H4 (cell line): ENCODE measurements around the gene MBOAT2. TPM values are rescaled to one million over a fixed set of nuclear protein-coding genes. Genes with fewer than 3 reads are reported as not detected.
A peak's percentile ranks its signal among the peaks of the same experiment; 100 is the strongest.
"Not testable (repeated sequence)": the region's sequence is repeated elsewhere in the genome, so short reads cannot be mapped to it uniquely, and the experiment has no call there.

Experiments
- DNase-seq: peaks from one replicate; pipeline ENCODE4 v3.0.0-alpha.2; 2015; ENCODE audit warnings: low spot score
- total RNA-seq: library from RNA; depleted of rRNA; stranded (reverse); fragments of >200 nt; shearing (Covaris generic); gene quantifications from 2 replicates; pipeline ENCODE4 v1.2.3, GENCODE V29; 2014; rRNA removed

MBOAT2 gene, protein sequence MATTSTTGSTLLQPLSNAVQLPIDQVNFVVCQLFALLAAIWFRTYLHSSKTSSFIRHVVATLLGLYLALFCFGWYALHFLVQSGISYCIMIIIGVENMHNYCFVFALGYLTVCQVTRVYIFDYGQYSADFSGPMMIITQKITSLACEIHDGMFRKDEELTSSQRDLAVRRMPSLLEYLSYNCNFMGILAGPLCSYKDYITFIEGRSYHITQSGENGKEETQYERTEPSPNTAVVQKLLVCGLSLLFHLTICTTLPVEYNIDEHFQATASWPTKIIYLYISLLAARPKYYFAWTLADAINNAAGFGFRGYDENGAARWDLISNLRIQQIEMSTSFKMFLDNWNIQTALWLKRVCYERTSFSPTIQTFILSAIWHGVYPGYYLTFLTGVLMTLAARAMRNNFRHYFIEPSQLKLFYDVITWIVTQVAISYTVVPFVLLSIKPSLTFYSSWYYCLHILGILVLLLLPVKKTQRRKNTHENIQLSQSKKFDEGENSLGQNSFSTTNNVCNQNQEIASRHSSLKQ
- 21.3 and 26.9 TPM in 2 replicates for total RNA-seq

DNA sequence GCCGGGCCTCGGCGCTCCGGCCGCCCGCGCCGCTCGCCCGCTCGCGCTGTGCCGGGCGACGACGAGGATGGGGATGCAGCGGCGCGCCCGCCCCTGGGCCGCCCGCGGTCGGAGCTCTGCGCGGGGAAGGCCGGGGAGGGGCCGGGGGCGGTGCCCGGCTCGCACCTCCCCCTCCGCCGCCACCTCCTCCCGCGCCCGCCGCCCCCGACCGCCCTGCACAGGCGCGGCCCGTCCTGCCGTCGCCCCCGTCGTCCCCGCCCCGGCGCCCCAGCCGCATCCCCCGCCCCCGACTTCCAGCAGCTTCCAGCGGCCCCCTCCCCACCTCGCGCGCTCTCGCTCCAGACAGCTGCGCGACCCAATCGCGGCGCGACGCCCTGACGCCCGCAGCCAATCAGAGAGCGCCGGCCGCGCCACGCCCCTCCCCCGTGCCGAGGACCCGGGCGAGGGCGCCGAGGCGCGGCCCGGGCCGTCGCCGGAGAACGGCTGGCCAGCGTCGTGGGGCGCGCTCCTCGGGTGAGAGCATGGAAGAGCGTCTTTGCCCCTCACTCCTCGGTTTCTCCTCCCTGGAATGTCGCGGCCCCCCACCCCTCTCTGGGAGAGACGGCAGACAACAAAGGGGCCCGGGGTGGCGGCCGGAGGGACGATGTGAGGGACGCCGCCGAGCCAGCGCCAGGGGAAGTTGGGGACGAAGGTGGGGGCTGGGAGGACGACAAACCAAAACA is at the start of gene MBOAT2:
Gene MBOAT2 (minus strand): TSS at position 69 of the 722 bp plus-strand sequence. CDS start 70 bp downstream, outside the sequence.
- peak; percentile 81 for DNase-seq

DNA sequence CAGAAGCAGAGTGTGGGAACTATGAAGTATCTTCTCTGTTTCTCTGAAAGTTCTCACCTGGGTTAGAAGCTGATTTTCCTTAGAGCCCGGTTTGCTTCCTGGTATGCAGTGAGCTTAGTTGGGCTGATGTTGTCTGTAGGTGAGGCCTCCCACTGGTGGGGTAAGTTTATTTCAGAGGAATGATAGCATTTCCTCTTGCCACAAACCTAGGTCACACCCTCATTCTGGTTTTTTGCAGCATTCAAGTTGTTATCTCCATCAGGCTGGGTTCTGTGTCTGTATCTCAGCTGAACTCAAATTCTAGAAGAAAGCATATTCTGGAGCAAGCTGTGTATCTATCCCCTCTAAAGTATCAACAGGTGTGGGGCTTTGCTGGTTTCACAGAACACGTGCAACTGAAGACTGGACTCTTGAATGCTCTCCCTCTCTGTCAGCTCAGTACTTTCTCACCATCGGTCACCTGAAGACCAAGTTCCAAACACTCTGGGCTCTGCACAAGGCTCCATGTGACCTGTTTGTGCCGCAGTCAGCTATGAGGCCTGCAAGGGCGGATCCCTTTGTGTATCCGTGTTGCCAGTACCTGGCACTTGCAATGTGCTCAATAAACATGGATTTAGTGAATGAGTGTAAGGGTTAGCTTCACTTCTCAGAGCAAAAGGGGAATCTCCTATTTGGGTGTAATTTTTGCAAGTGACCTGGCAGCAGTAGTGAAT is 49.5 kb upstream of the MBOAT2 start:
- DNase-seq = no peak

DNA sequence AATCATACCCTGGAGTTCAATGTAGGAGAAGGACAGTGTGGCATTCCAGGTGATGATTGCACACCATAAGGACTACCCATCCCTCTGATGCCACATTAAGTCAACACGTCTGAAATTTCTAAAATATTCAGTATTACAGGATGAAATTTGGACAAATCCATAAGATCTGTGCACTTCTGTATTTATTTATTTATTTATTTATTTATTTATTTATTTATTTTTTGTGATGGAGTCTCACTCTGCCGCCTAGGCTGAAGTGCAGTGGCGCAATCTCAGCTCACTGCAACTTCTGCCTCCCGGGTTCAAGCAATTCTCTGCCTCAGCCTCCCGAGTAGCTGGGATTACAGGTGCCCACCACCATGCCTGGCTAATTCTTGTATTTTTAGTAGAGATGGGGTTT is 48.0 kb upstream of the MBOAT2 start:
- not testable (repeated sequence) for DNase-seq

DNA sequence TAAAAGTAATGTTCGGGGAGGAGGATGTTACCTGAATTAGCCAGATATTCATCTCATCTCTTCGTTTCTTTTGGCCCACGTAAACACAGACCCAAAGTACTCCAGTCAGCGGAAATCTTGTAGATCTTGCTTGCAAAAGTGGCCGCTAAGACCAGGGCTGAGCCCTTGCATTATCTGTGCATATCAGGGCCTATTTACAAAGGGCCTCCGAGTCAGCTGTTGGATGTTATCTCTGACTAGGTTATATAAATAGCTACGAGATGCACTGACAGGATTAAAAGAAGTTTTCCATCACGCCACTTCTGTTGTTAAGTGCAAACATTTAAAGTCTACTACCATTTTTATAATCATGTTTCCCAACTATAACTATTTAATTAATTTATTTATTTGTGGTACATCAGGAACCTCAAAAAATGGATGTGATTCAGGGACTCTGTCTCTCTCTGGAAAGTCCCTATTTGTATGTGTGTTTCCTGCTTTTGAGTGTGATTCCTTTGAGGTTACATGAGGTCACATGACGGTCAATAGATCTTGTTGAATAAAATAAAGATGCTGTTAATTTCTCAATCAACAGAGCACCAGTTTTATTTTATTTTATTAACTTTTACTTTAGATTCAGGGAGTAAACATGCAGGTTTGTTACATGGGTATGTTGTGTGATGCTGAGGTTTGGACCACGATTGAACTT is 46.8 kb upstream of the MBOAT2 start:
- DNase-seq = no peak

DNA sequence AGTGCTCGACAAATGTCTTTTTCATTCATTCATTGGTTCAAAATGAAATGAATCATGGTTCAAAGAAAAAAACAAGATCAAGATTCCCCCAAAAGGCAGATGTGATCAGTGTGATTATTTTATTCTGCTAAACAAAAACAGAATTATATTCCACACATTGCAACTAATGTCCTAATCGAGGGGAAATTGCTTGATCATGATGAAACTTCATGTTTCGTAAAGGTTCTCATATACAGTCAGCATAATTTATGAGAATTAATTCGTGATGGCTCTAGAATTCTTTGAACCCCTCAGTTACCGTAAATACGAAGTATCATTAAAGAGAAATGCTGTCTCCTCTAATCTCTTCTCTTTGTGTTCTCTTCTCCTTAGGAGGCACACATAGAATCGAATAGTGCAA is 42.1 kb upstream of the MBOAT2 start:
- no peak for DNase-seq

DNA sequence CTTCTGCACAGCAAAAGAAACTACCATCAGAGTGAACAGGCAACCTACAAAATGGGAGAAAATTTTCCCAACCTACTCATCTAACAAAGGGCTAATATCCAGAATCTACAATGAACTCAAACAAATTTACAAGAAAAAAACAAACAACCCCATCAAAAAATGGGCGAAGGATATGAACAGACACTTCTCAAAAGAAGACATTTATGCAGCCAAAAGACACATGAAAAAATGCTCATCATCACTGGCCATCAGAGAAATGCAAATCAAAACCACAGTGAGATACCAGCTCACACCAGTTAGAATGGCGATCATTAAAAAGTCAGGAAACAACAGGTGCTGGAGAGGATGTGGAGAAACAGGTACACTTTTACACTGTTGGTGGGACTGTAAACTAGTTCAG is 40.0 kb upstream of the MBOAT2 start:
- not testable (repeated sequence) for DNase-seq

DNA sequence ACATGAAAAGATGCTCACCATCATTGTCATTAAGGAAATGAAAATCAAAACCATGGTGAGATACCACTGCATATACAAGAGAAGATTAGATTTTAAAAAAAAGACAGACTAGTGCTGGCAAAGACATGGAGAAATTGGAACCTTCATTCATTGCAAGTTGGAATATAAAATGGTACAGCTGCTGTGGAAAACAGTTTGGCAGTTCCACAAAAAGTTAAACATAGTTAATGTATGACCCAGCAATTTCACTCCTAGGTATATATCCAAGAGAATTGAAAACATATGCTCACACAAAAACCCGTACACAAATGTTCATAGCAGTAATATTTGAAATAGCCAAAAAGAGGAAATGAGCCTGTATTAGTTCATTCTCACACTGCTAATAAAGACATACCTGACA is 33.7 kb upstream of the MBOAT2 start:
- DNase-seq = no peak

DNA sequence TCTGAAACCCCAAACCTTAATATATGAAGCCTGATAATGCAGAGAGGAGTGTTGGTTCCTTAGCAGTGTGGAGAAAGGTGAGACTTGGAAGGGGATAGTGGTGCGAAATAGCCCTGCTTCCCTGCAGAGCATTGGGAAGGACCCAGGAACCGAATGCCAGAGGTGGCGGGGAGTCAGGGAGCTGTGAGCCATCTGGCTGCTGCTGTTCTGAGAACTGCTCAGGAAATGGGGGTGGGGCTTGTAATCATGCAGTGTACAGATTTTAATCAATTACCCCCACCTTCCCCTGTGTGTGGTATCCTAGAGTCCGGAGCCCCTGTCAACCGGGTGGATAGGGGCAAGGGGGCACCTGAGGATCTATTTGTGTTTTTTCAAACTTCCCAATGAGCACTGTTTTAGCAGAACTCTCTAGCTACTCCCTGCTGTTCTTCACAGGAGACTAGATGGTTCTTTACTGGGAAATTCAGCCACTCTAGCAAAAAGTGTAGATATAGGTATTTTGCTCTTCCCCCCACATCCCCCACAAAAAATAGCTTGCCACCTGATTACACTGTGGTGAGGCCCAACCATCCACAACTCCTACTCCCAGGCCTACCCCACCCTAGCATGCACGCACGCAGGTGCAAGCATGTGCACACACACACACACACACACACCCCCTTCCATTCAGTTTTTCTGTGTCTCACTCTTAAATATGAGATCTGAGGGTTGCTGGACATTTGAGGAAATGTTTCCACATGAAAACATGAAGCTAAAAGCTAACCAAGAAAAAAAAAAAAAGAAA is 30.1 kb upstream of the MBOAT2 start:
- DNase-seq = no peak

DNA sequence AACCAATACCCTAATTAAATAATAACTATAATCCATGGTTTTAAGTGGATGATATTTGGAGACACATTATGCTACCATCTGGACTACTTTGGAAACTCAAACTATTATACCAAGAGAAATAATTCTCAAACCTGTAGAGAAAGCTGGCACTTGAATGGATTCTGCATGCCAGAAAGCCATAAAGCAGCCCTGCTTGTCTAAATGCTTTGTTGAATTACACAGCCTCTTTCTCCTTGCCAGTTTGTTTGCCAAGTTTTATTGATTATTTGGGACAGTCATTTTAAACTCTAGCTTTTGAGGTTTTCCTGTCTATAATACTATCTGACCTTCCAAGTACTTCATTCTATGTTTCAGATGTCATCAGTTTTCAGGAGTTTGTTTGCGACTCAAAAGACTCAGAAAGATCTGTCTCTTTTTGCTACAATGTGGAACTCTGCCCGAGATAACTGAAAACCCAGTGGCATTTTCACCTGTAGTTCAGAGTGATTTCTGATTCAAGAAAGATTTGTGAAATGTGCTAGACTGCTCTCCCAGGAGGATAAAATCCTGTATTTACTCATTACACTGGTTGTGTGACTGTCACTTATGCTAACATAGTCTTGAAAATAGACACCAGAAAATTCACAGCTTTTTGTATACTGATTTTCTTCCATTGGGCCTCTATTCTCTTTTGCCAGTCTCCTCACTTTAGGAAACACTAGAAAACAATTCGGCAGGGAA is 29.2 kb upstream of the MBOAT2 start:
- DNase-seq = no peak

DNA sequence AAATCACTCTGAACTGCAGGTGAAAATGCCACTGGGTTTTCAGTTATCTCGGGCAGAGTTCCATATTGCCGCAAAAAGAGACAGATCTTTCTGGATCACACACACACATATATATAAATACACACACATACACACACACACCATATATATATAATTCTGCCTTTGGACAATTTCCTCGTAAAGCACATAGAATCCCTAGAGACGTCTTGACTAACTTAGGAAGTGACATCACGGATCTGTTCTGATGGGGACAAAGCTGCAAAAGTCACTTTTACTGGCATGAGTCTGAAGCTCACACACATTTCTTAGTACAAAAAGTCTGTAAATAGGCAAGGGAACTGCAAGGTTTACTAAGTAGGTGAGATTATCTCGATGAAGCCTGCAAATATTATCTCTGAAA is 28.6 kb upstream of the MBOAT2 start:
- DNase-seq = no peak

DNA sequence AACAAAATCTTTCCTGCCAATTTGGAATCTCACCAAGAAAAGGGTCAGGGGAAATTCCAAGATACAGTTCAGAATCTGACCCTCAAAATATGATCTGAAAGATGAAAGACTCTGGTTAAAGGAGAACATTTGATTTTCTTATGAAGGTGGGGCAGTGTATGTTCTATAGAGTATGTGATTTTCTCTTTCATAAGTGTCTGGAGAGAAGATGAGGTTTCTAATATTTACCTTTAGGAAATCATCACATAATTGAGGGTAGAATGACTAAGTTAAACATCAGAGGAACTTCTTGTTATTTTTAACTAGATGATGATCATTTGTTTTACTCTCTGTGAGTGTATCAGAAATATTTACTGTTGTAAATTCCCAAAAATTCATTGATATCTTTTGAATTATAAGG is 27.8 kb upstream of the MBOAT2 start:
- no peak for DNase-seq

DNA sequence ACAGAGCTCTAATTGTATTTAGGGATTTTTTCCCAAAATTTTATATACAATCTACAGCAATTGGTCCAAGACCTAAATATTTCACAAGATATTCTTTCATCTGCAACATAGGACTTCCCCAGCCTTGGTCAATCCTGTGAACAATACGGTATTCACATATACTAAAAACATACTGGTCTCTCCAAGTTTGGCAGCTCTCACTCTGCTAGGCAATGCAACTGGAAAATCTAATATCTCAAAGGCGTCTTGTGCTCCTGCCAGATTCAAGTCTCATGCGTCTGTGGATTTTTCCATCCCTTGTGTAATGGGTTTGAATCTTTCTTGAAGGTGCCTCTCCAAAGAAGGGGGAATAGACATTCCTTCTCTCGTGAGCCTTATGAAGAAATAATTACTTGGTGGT is 27.4 kb upstream of the MBOAT2 start:
- no peak for DNase-seq

DNA sequence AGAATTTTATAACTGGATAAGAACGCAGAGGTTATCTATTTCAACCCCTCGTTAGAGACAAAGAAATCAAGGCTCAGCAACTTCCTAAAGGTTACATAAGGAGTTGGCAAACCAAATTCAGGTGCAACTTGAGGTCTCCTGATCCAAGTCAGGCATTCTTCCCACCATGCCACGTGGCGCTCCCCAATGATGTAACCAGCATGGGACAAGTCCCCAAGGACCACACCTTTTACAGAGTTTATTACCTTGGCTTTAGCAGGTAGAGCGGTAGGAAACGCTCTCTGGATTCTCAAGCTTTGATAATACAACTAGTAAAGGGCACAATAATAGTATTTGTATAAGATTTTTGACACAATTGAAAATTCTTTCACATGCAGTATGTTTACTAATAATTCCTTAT is 26.7 kb upstream of the MBOAT2 start:
- DNase-seq = no peak

DNA sequence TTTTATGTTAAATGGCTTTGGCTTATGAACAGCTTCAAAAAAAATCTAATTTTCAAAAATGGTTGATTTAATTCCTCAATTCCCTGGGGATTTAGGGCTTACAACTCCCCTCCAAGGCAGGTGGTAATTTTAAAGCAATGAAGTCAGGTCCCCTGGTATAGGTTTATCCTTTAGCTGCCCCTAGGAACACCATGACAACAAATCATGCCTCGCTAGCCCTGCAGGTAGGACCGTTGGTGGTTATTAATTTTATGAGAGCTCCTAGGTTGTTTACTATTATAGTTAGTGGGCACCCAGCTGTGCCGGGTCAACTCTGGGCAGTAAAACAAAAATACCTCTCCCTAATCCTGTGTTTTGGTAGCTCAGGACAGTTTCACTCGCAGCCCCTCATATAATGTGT is 26.2 kb upstream of the MBOAT2 start:
- DNase-seq = no peak

DNA sequence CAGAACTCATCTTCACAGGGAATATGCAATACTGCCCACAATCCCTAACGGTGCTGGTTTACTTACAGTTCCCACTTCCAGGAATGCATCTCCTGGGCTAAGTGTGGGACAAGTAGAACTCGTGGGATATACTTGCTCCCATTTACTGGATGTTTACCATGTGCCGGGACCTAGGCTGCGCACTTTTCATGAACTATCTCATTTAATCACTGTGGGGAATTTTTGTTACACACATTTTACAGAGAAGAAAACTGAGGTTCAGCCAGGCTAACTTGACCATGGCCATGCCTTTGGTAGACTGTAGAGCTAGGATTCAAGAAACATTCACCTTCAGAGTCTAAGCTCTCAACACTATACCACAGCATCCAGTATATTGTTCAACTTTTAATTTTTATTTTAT is 24.4 kb upstream of the MBOAT2 start:
- no peak for DNase-seq

DNA sequence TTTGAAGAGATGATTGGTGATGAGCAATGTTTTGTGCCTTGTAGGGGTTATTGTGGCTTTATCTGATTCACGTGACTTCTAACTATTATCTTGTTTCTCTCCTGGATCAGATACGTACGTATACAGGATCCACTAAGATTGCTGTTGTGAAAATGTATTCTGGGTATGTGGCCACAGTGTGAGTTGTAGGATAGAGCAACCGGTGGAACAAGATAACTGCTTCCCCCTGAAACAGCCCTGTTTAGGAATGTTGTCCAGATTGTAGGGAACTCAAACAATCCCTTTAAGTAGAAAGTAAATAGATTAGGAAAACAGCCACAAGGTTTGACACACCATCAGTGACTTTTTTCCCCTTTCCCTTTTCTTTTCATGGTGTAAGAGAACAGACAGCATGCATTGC is 22.3 kb upstream of the MBOAT2 start:
- no peak for DNase-seq

DNA sequence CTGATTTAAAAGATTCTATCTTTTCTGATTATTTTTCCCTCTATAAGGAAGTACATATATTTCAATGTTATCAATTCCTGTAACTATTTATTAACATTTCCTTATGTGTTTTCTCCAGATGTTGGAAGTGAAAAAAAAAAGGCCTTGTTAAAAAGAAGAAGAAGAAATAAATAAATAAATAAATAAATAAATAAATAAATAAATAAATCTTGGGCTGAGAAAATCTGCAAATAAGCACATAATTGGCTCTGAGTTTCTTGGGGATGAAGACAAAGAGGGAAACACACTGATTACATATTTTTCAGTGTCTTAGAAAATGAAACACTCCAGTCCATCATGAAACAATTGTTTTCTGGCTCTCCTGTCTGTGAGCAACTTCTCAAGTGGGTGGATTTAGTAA is 21.1 kb upstream of the MBOAT2 start:
- DNase-seq = no peak

DNA sequence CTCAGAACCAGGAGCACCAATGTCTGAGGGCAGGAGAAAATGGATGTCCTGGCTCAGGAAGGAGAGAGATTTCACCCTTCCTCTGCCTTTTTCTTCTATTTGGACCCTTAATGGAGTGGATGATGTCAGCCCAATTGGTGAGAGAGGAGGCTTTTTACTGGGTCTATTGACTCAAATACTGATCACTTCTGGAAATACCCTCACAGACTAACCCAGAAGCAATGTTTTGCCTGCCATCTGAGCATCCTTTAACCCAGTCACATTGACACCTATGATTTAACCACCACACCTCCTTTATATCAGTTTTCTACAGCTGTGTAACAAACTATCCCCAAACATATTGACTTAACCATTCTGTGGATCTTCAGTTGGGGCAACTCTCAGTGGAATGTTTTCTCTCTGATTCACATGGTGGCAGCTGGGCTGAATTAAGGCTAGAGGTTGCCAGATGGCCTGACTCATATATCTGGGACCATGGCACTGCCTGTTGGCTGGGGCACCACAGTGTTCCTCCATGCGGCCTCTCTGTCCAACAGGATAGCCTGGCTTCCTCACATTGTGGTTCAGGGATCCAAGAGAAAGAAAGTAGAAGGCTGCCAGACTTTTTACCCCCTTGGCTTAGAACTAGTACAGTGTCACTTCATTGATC is 18.2 kb upstream of the MBOAT2 start:
- no peak for DNase-seq

DNA sequence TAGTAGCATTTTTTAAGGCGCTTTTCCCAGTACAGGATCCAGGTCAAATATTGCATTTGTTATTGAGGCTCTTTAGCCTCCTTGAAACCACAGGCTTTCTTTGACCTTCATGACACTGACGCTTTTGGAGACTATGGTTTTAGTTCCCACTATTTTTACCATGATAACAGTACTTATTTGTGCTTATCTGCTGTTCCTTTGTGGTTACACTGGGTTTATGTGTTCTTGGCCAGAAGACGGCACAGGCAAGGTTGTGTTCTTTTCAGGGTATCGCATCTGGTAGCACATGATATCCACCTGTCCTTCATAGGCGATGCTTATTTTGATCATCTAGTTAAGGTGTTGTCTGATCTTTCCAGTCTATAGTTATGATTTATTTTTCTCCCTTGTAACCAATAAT is 16.8 kb upstream of the MBOAT2 start:
- DNase-seq = no peak

DNA sequence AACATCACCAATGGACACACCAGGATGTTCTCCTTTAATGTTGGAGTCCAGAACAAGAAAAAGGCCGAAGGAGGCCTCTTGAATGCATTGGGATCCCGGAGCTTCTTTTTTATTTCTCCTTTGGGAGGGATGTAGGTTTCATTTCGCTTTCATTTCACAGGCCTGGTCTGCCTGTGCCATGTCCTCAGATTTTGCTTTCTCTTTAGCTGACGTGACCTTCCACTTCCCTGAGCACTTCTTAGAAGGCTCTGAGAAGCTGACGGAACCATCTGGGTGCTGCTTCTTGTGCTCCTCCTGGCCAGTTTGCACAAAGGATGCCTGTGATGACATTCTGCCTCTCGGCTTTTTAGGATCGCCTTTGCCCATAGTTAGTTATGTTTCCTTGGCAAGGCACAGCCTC is 15.1 kb upstream of the MBOAT2 start:
- DNase-seq = no peak
